Endothelial cell of umbilical vein (primary cell): ENCODE data around the gene KIAA1217. TPM values are rescaled to one million over a fixed set of nuclear protein-coding genes. Genes with fewer than 3 reads are reported as not detected.

Source experiments
- BruUV-seq: library from RNA; stranded (reverse); fragments of 400-500 nt; replicated peaks from 2 replicates; lab custom pipeline; 2021; lab: Mats Ljungman, UMichigan
- CTCF ChIA-PET: fragments of 300-600, 350-600 bp; sonication (Branson Sonifier 250); formaldehyde crosslinking; loops from one replicate; lab custom pipeline; 2021; ENCODE audit warnings: antibody characterized with exemption, inconsistent platforms; lab: Charles Lee
- POLR2A ChIA-PET: fragments of 300-600, 350-600 bp; sonication (Branson Sonifier 250); formaldehyde crosslinking; loops from one replicate; lab custom pipeline; 2021; ENCODE audit warnings: antibody characterized with exemption, inconsistent platforms; lab: Charles Lee
- DNase-seq: peaks from one replicate; pipeline ENCODE4 v3.0.0-alpha.2; 2011; ENCODE audit warnings: low read depth, low spot score
- FAIRE-seq: peaks from 2 replicates; lab custom pipeline; 2011; peaks lifted over from hg19 to GRCh38; lab: Jason Lieb, UNC
- H2AFZ ChIP-seq: 2 replicates; pipeline ENCODE4 v1.6.0; 2012; ENCODE audit warnings: low read depth, low read length, control low read depth, inconsistent platforms
- H3K27ac ChIP-seq: 2 replicates; pipeline ENCODE4 v1.5.1; 2011; ENCODE audit warnings: low read depth, mild to moderate bottlenecking, control low read depth, low read length, moderate library complexity; ENCODE audit not compliant: insufficient read depth
- H3K27me3 ChIP-seq, 2 experiments: 2 replicates each; pipeline versions ENCODE4 v1.6.0 to v1.6.1; 2011; ENCODE audit warnings: low read length in 2 of 2, mixed read lengths in 1 of 2; ENCODE audit not compliant: control insufficient read depth in 2 of 2, insufficient read depth in 2 of 2
- H3K36me3 ChIP-seq, 2 experiments: 2 replicates in 1 of 2; 3 replicates in 1 of 2; pipeline ENCODE4 v1.5.1; 2011; ENCODE audit warnings: low read length in 2 of 2, mild to moderate bottlenecking in 1 of 2, moderate library complexity in 1 of 2; ENCODE audit not compliant: control insufficient read depth in 2 of 2, insufficient read depth in 2 of 2; ENCODE audit errors: extremely low read depth in 1 of 2
- H3K4me1 ChIP-seq: 3 replicates; pipeline ENCODE4 v1.5.1; 2011; ENCODE audit warnings: mild to moderate bottlenecking, low read length; ENCODE audit not compliant: control insufficient read depth, insufficient read depth; ENCODE audit errors: extremely low read depth
- H3K4me2 ChIP-seq: 2 replicates; pipeline ENCODE4 v1.6.1; 2011; ENCODE audit warnings: low read length, control low read depth, mixed read lengths; ENCODE audit not compliant: insufficient read depth
- H3K4me3 ChIP-seq, 3 experiments: fragments of 200-600 bp in 1 of 3; sonication (generic), shearing (Covaris generic) in 1 of 3; replicated peaks in 1 of 3; 2 replicates each; pipeline ENCODE4 v1.5.1; 2011 to 2016; ENCODE audit warnings: control low read depth in 3 of 3, low read length in 3 of 3, mild to moderate bottlenecking in 2 of 3, inconsistent platforms in 1 of 3, low read depth in 1 of 3, moderate library complexity in 1 of 3; ENCODE audit not compliant: insufficient read depth in 1 of 3
- H3K79me2 ChIP-seq: 2 replicates; pipeline ENCODE4 v1.6.0; 2012; ENCODE audit warnings: low read length, inconsistent platforms; ENCODE audit not compliant: control insufficient read depth, insufficient read depth
- H3K9ac ChIP-seq: replicated peaks from 2 replicates; pipeline ENCODE3; 2011; ENCODE audit warnings: low read length, control low read depth; ENCODE audit not compliant: insufficient read depth; ENCODE audit errors: extremely low read depth
- H3K9me1 ChIP-seq: replicated peaks from 3 replicates; pipeline ENCODE4 v1.6.0; 2011; ENCODE audit warnings: mild to moderate bottlenecking, low read length; ENCODE audit not compliant: control insufficient read depth, insufficient read depth; ENCODE audit errors: extremely low read depth
- H3K9me3 ChIP-seq: replicated peaks from 2 replicates; pipeline ENCODE4 v1.5.1; 2012; ENCODE audit warnings: low read length, inconsistent platforms; ENCODE audit not compliant: control insufficient read depth, insufficient read depth
- H4K20me1 ChIP-seq: replicated peaks from 2 replicates; pipeline ENCODE3; 2011; ENCODE audit warnings: mild to moderate bottlenecking, low read length; ENCODE audit not compliant: control insufficient read depth, insufficient read depth; ENCODE audit errors: extremely low read depth
- CTCF ChIP-seq, 2 donors: IDR thresholded peaks; 1 replicate in 1 of 2; 2 replicates in 1 of 2; pipeline ENCODE4 v1.5.1; 2011; ENCODE audit warnings: low read length in 2 of 2, mild to moderate bottlenecking in 2 of 2, moderate library complexity in 2 of 2, control low read depth in 1 of 2, inconsistent platforms in 1 of 2, low read depth in 1 of 2; ENCODE audit not compliant: insufficient read depth in 1 of 2; ENCODE audit errors: extremely low read depth in 1 of 2
- EZH2 ChIP-seq: IDR thresholded peaks from 2 replicates; pipeline ENCODE4 v1.6.1; 2012; ENCODE audit warnings: borderline replicate concordance, low read depth, mild to moderate bottlenecking, moderate library complexity, low read length, inconsistent platforms; ENCODE audit not compliant: severe bottlenecking
- FOS ChIP-seq: IDR thresholded peaks from 2 replicates; pipeline ENCODE4 v1.6.1; 2011; ENCODE audit warnings: mild to moderate bottlenecking, low read length, moderate library complexity, borderline replicate concordance; ENCODE audit not compliant: insufficient read depth
- GATA2 ChIP-seq: IDR thresholded peaks from 2 replicates; pipeline ENCODE4 v1.7.0; 2011; ENCODE audit warnings: low read depth, mild to moderate bottlenecking, moderate library complexity, mixed read lengths, low read length; ENCODE audit not compliant: insufficient read length, insufficient read depth
- JUN ChIP-seq: IDR thresholded peaks from 2 replicates; pipeline ENCODE4 v1.6.1; 2011; ENCODE audit warnings: borderline replicate concordance, low read depth; ENCODE audit not compliant: insufficient read length, insufficient read depth
- MAX ChIP-seq: IDR thresholded peaks from 2 replicates; pipeline ENCODE4 v1.6.1; 2011; ENCODE audit not compliant: insufficient read depth, insufficient read length
- MYC ChIP-seq: IDR thresholded peaks from one replicate; pipeline ENCODE4 v1.6.1; 2011; ENCODE audit warnings: mild to moderate bottlenecking, low read depth, low read length
- POLR2A ChIP-seq: IDR thresholded peaks from 2 replicates; pipeline ENCODE4 v1.6.1; 2012; ENCODE audit warnings: low read depth, mild to moderate bottlenecking, control low read depth, low read length
- POLR2AphosphoS5 ChIP-seq: IDR thresholded peaks from 2 replicates; pipeline ENCODE4 v1.6.1; 2012; ENCODE audit warnings: low read depth, mild to moderate bottlenecking, control low read depth, low read length, moderate library complexity; ENCODE audit not compliant: insufficient read depth
- dilution Hi-C: fragments of 300-500 bp; cut with MboI; formaldehyde crosslinking; loops from one replicate; pipeline ENCODE4 v1.15.0; 2019; ENCODE audit warnings: low sequenced_read_pairs; ENCODE audit not compliant: extremely low pct_ligation_motif_present
- intact Hi-C: fragments of 100-400 bp; cut with micrococcal nuclease; formaldehyde crosslinking; loops from one replicate; pipeline ENCODE4 v1.10.0; 2022
- polyA plus RNA-seq, 4 experiments: library from polyadenylated mRNA; depleted of rRNA in 3 of 4; stranded (reverse) in 3 of 4; unstranded in 1 of 4; fragments of >200 nt; gene quantifications; 2 replicates each; pipeline versions ENCODE4 v1.2.1 to v1.2.3, GENCODE V29; 2011 to 2012; ENCODE audit warnings: missing spikeins in 1 of 4
- total RNA-seq: library from RNA; stranded (reverse); gene quantifications from 2 replicates; pipeline ENCODE4 v1.2.3, GENCODE V29; 2021

Gene KIAA1217
- total and polyA plus RNA-seq, 2 donors (not counting 3 experiments of a cell fraction or from before 2014, with no cell fraction given): 0.83 to 10.3 TPM

GRCh38 chr10:24370877-24371276 lies 161.9 kb downstream of the KIAA1217 start:
- DNase-seq (no peak), FAIRE-seq (no peak)
- TF ChIP-seq GATA2 (no peak), JUN (no peak), EZH2 (no peak), MYC (no peak), POLR2AphosphoS5 (no peak), POLR2A (no peak), CTCF (IDR thresholded peaks at IDR 0.05; ENCODE audit: extremely low read depth in 1 of 2, insufficient read depth in 1 of 2, low read depth in 1 of 2, low read length in 2 of 2) (no peak), MAX (no peak), FOS (no peak)
- H3K4me3 ChIP-seq: no peak overlapping the region
- no TSS peak for BruUV-seq
- no peaks in the 10 kb centered on the region for H3K79me2 ChIP-seq
- H2AFZ ChIP-seq: no peak overlapping the region
- intact Hi-C loops (no loop called here), dilution Hi-C loops (no loop called here)
- H3K9me3 ChIP-seq: no peaks in the 10 kb centered on the region
- no peak overlapping the region for H3K4me2 ChIP-seq
- no peaks in the 10 kb centered on the region for H3K27me3 ChIP-seq
- no peak overlapping the region for H3K27ac ChIP-seq
- H3K9me1 ChIP-seq: no peaks in the 10 kb centered on the region
- no peaks in the 10 kb centered on the region for H3K4me1 ChIP-seq
- H3K9ac ChIP-seq: no peak overlapping the region
- ChIA-PET CTCF (no interaction called here), POLR2A (no interaction called here)
- H4K20me1 ChIP-seq: no peaks in the 10 kb centered on the region
- H3K36me3 ChIP-seq: no peaks in the 10 kb centered on the region
